K562 (cell line): ENCODE results near the gene HRC. TPM values are rescaled to one million over a fixed set of nuclear protein-coding genes. Genes with fewer than 3 reads are reported as not detected.

Source experiments
- BCOR ChIP-seq: fragments of 450-650 bp; IDR thresholded peaks from 2 replicates; pipeline ENCODE4 v1.6.1; 2016
- CHD2 ChIP-seq: IDR thresholded peaks from 2 replicates; pipeline ENCODE4 v1.6.1; 2011; ENCODE audit warnings: low read depth, low read length
- ELF1 ChIP-seq: fragments of 200-800 bp; sonication (Bioruptor generic); IDR thresholded peaks from 2 replicates; pipeline ENCODE4 v1.6.1; 2016; ENCODE audit warnings: missing genetic modification characterization, missing compliant biosample characterization
- ESRRA ChIP-seq: fragments of 450-650 bp; IDR thresholded peaks from 2 replicates; pipeline ENCODE4 v1.6.1; 2014; ENCODE audit warnings: low read depth, mild to moderate bottlenecking, moderate library complexity, borderline replicate concordance
- FOXK2 ChIP-seq, 2 experiments: fragments of 450-650 bp; IDR thresholded peaks in 1 of 2; conservative IDR thresholded peaks in 1 of 2; 2 replicates each; pipeline ENCODE4 v1.6.1; 2016; ENCODE audit warnings: low read depth in 2 of 2, mild to moderate bottlenecking in 1 of 2
- GABPA ChIP-seq: fragments of 200-800 bp; sonication (Bioruptor generic); conservative IDR thresholded peaks from 2 replicates; pipeline ENCODE4 v1.6.1; 2016; ENCODE audit warnings: low read depth, missing genetic modification characterization, missing compliant biosample characterization
- GATAD2A ChIP-seq: fragments of 450-650 bp; IDR thresholded peaks from 2 replicates; pipeline ENCODE4 v1.6.1; 2017
- HMGN3 ChIP-seq: IDR thresholded peaks from 2 replicates; pipeline ENCODE4 v1.6.1; 2011; ENCODE audit warnings: borderline replicate concordance, low read depth, mild to moderate bottlenecking, mixed read lengths, low read length; ENCODE audit not compliant: insufficient read length; ENCODE audit errors: extremely low read depth
- LEF1 ChIP-seq: fragments of 450-650 bp; IDR thresholded peaks from 2 replicates; pipeline ENCODE4 v1.6.1; 2016; ENCODE audit warnings: mild to moderate bottlenecking
- NR2C2 ChIP-seq, 2 experiments: fragments of 200-800 bp in 1 of 2; sonication (Bioruptor generic) in 1 of 2; sonication (generic) in 1 of 2; formaldehyde crosslinking in 1 of 2; IDR thresholded peaks; 2 replicates each; pipeline versions ENCODE4 v1.6.1 to v1.8.0; 2016 to 2022; ENCODE audit warnings: mild to moderate bottlenecking in 1 of 2, missing compliant biosample characterization in 1 of 2, missing genetic modification characterization in 1 of 2, missing genetic modification reagents in 1 of 2
- PKNOX1 ChIP-seq: fragments of 450-650 bp; IDR thresholded peaks from 2 replicates; pipeline ENCODE4 v1.6.1; 2016
- POU5F1 ChIP-seq: fragments of 150-350 bp; IDR thresholded peaks from 2 replicates; pipeline ENCODE4 v1.6.1; 2014; ENCODE audit warnings: borderline replicate concordance, low read length, low read depth, mild to moderate bottlenecking; ENCODE audit not compliant: partially characterized antibody
- PTBP1 ChIP-seq: fragments of 200-400 bp; formaldehyde crosslinking; IDR thresholded peaks from 2 replicates; pipeline ENCODE4 v1.6.1; 2017; ENCODE audit warnings: low read depth, low read length
- TAF7 ChIP-seq: fragments of 450-650 bp; IDR thresholded peaks from 2 replicates; pipeline ENCODE4 v1.6.1; 2016; ENCODE audit warnings: missing genetic modification characterization, missing compliant biosample characterization
- THAP12 ChIP-seq: fragments of 250-450 bp; sonication (Bioruptor Pico); IDR thresholded peaks from 2 replicates; pipeline ENCODE4 v1.9.0; 2021; ENCODE audit warnings: mild to moderate bottlenecking, inconsistent platforms
- XRCC5 ChIP-seq: fragments of 200-400 bp; formaldehyde crosslinking; IDR thresholded peaks from 2 replicates; pipeline ENCODE4 v1.6.1; 2017; ENCODE audit warnings: low read depth, mild to moderate bottlenecking, low read length
- ZMIZ1 ChIP-seq, 2 experiments: fragments of 150-350 bp in 1 of 2; IDR thresholded peaks; 2 replicates each; pipeline ENCODE4 v1.6.1; 2012 to 2016; ENCODE audit warnings: low read depth in 2 of 2, low read length in 2 of 2, mild to moderate bottlenecking in 1 of 2, moderate library complexity in 1 of 2
- polyA plus RNA-seq, 8 experiments: library from polyadenylated mRNA; depleted of rRNA in 4 of 8; stranded (reverse) in 5 of 8; unstranded in 3 of 8; fragments of >200 nt; fragmentation: Nextera tagmentation in 2 of 8; fragmentation: Illumina TruSeq in 1 of 8; extraction: Ambion mirVana in 2 of 8; extraction: Trizol in 1 of 8; gene quantifications; 2 replicates each; pipeline versions ENCODE4 v1.2.1 to v1.2.3, GENCODE V29; 2011 to 2014; ENCODE audit warnings: inconsistent platforms in 1 of 8, missing spikeins in 1 of 8
- total RNA-seq, 7 experiments: library from RNA; depleted of rRNA in 6 of 7; stranded (reverse); fragments of >200 nt in 6 of 7; fragmentation: Illumina TruSeq in 2 of 7; extraction: Trizol in 2 of 7; gene quantifications; 2 replicates each; pipeline versions ENCODE4 v1.2.1 to v1.2.3, GENCODE V29; 2011 to 2021; ENCODE audit warnings: low replicate concordance in 1 of 7
- TF ChIP-seq, protein P1 (sequence below): sonication (generic); formaldehyde crosslinking; IDR thresholded peaks from 2 replicates; pipeline ENCODE4 v1.8.0; 2022; ENCODE audit warnings: missing genetic modification reagents, mild to moderate bottlenecking, borderline replicate concordance

Gene HRC
- total and polyA plus RNA-seq, 9 of the 15 experiments (the other 6 are each of a cell fraction or from before 2014, with no cell fraction given), result 0.66 to 18.7 (median 13.1) TPM

- TF ChIP-seq XRCC5 (0 out of 2 replicates have a peak, but pooled peaks have one; percentile 11), NR2C2 (CRISPR knock-in tag; IDR thresholded peaks at IDR 0.05) (no peak), NR2C2 (tag; IDR thresholded peaks at IDR 0.05) (peak; percentile 78), CHD2 (peak; percentile 48), ZMIZ1 (IDR thresholded peaks at IDR 0.05; ENCODE audit: low read depth in 2 of 2, low read length in 2 of 2) (peak in 1 of 2 experiments; percentile 79; a peak in 2 of 4 replicates), POU5F1 (no peak), FOXK2 (conservative IDR thresholded peaks at IDR 0.05 in 1 of 2, IDR thresholded peaks at IDR 0.05 in 1 of 2; ENCODE audit: low read depth in 2 of 2) (peak; percentile 45 to 70; a peak in 3 of 4 replicates), GABPA (peak; percentile 52), HMGN3 (peak; percentile 58), BCOR (peak; percentile 16; the same call in 1 of the 2 replicates), TAF7 (tag) (0 out of 2 replicates have a peak, but pooled peaks have one; percentile 14), ESRRA (peak; percentile 52; the same call in 1 of the 2 replicates), GATAD2A (0 out of 2 replicates have a peak, but pooled peaks have one; percentile 5), THAP12 (CRISPR knock-in tag) (0 out of 2 replicates have a peak, but pooled peaks have one; percentile 15), ELF1 (tag) (peak; percentile 72), LEF1 (peak; percentile 56; the same call in 1 of the 2 replicates), PKNOX1 (peak; percentile 12; the same call in 1 of the 2 replicates), PTBP1 (no peak)
- TF ChIP-seq, protein P1, sequence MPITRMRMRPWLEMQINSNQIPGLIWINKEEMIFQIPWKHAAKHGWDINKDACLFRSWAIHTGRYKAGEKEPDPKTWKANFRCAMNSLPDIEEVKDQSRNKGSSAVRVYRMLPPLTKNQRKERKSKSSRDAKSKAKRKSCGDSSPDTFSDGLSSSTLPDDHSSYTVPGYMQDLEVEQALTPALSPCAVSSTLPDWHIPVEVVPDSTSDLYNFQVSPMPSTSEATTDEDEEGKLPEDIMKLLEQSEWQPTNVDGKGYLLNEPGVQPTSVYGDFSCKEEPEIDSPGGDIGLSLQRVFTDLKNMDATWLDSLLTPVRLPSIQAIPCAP (CRISPR knock-in tag), result no peak
These were observed at the start of gene HRC (continued) for GRCh38 chr19:49155005-49155819.
